ENCODE data around the gene SERGEF. TPM values are rescaled to one million over a fixed set of nuclear protein-coding genes. Genes with fewer than 3 reads are reported as not detected.

Gene SERGEF
- polyA plus RNA-seq, 2 of the 4 experiments (the other 2 are of a cell fraction) = 20.7 to 24.1 TPM

DNA sequence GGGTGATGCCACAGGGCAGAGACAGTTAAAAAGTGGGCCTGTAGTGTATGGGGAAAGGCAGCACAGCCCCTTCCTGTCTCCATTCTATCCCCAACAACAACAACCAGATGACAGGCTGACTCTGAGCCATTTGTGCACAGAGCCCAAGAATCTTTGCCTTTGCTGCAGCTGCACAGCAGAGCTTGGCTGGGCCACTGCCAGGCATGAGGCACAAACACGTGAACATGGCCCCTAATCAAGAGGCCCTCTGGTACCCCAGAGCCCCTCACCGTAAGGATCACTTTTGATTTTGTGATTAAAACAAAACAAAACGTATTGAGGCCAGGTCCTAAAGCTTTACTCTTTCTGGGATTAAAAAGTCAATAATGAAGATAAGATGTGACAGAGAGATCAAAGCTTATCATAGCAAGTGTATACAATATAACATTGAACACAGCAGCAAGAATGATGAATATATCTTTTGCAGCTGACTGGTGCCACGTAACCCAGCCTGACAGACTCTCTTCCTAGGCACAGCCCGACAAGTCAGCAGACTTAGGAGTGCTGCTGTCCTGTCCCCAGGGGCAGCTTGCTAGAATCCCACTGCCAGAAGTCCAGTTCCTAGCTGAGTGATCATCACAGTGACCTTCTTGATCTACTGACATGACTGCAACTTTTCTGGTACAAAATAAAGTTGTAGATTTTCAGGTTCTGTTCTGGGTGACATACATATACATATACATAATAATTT lies 117.8 kb downstream of the SERGEF start:
- Histone ChIP-seq H3K4me1 (no peaks in the 10 kb centered on the region), H3K4me3 (no peak overlapping the region), H3K9me3 (no peaks in the 10 kb centered on the region), H3K27ac (no peak overlapping the region), H3K4me2 (no peak overlapping the region)
- DNase-seq (ENCODE audit: low read depth in 1 of 2, low spot score in 1 of 2) = no peak
- FAIRE-seq = no peak
- TF ChIP-seq, protein P1, sequence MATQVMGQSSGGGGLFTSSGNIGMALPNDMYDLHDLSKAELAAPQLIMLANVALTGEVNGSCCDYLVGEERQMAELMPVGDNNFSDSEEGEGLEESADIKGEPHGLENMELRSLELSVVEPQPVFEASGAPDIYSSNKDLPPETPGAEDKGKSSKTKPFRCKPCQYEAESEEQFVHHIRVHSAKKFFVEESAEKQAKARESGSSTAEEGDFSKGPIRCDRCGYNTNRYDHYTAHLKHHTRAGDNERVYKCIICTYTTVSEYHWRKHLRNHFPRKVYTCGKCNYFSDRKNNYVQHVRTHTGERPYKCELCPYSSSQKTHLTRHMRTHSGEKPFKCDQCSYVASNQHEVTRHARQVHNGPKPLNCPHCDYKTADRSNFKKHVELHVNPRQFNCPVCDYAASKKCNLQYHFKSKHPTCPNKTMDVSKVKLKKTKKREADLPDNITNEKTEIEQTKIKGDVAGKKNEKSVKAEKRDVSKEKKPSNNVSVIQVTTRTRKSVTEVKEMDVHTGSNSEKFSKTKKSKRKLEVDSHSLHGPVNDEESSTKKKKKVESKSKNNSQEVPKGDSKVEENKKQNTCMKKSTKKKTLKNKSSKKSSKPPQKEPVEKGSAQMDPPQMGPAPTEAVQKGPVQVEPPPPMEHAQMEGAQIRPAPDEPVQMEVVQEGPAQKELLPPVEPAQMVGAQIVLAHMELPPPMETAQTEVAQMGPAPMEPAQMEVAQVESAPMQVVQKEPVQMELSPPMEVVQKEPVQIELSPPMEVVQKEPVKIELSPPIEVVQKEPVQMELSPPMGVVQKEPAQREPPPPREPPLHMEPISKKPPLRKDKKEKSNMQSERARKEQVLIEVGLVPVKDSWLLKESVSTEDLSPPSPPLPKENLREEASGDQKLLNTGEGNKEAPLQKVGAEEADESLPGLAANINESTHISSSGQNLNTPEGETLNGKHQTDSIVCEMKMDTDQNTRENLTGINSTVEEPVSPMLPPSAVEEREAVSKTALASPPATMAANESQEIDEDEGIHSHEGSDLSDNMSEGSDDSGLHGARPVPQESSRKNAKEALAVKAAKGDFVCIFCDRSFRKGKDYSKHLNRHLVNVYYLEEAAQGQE (IDR thresholded peaks at IDR 0.05) = no peak
- TF ChIP-seq, protein P2, sequence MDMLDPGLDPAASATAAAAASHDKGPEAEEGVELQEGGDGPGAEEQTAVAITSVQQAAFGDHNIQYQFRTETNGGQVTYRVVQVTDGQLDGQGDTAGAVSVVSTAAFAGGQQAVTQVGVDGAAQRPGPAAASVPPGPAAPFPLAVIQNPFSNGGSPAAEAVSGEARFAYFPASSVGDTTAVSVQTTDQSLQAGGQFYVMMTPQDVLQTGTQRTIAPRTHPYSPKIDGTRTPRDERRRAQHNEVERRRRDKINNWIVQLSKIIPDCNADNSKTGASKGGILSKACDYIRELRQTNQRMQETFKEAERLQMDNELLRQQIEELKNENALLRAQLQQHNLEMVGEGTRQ (IDR thresholded peaks at IDR 0.05) = no peak
- no peak for TF ChIP-seq HOXB5 (CRISPR knock-in tag; IDR thresholded peaks at IDR 0.05)
- no peak for TF ChIP-seq CBX8 (IDR thresholded peaks at IDR 0.05)
- TF ChIP-seq TP53 (CRISPR knock-in tag; IDR thresholded peaks at IDR 0.05) = no peak
- TF ChIP-seq TFCP2L1 (CRISPR knock-in tag; IDR thresholded peaks at IDR 0.05) = no peak
- TF ChIP-seq, protein P3, sequence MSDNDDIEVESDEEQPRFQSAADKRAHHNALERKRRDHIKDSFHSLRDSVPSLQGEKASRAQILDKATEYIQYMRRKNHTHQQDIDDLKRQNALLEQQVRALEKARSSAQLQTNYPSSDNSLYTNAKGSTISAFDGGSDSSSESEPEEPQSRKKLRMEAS (IDR thresholded peaks at IDR 0.05) = no peak
- TF ChIP-seq RAD21 (conservative IDR thresholded peaks at IDR 0.05 in 1 of 2, IDR thresholded peaks at IDR 0.05 in 1 of 2) = no peak
- TF ChIP-seq ATOH8 (CRISPR knock-in tag; IDR thresholded peaks at IDR 0.05; ENCODE audit: low read depth) = no peak
- TF ChIP-seq NPAS2 (CRISPR knock-in tag; IDR thresholded peaks at IDR 0.05; ENCODE audit: borderline replicate concordance) = no peak
- WGBS (ENCODE audit: missing lambda C conversion rate) = 85% methylated on average over 5 of the region's 5 CpGs
- no peak for ATAC-seq
- CTCF ChIA-PET = interaction anchor here (1.4 kb wide), 1 partner anchor 12 kb away, joined by 3 read pairs; no protein-coding TSS in a partner anchor
- POLR2A ChIA-PET = no interaction called here

DNA sequence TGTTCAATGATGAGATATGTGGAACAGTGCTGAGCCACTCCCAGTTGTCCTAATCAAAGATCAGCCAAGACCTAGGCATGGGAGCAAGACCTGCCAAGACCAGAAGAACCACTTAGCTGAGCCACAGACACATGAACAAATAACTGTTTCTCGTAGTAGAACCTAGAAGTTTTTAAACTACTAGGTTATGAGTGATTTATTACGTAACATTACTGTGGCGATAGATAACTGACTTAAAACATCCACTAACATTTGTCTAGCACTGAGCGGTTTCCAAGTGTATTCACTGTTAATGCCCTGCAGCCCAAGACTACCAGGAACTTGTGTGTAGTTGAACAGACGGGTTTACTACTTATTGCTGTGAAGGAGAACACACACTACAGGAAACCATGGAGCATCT lies 120.4 kb downstream of the SERGEF start:
- ChIA-PET POLR2A (no interaction called here), CTCF (interaction anchor here (1.1 to 1.5 kb wide), 3 partner anchors 12 to 161 kb away, joined by 3 read pairs; no protein-coding TSS in a partner anchor)
- Histone ChIP-seq H3K4me3 (no peak overlapping the region), H3K9me3 (no peaks in the 10 kb centered on the region), H3K4me1 (no peaks in the 10 kb centered on the region), H3K4me2 (no peak overlapping the region), H3K27ac (no peak overlapping the region)
- TF ChIP-seq EP300 (IDR thresholded peaks at IDR 0.05) (no peak), FOXS1 (CRISPR knock-in tag; IDR thresholded peaks at IDR 0.05) (no peak), JUN (IDR thresholded peaks at IDR 0.05) (no peak), RFX5 (IDR thresholded peaks at IDR 0.05) (no peak), FOSL2 (IDR thresholded peaks at IDR 0.05) (no peak), FOSL2 (CRISPR knock-in tag; IDR thresholded peaks at IDR 0.05) (no peak), SREBF2 (IDR thresholded peaks at IDR 0.05) (no peak)
- TF ChIP-seq, protein P2 (IDR thresholded peaks at IDR 0.05) = no peak
- TF ChIP-seq, protein P4, sequence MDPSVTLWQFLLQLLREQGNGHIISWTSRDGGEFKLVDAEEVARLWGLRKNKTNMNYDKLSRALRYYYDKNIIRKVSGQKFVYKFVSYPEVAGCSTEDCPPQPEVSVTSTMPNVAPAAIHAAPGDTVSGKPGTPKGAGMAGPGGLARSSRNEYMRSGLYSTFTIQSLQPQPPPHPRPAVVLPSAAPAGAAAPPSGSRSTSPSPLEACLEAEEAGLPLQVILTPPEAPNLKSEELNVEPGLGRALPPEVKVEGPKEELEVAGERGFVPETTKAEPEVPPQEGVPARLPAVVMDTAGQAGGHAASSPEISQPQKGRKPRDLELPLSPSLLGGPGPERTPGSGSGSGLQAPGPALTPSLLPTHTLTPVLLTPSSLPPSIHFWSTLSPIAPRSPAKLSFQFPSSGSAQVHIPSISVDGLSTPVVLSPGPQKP (IDR thresholded peaks at IDR 0.05; ENCODE audit: low read depth, low read length) = no peak
- FAIRE-seq = no peak
- ATAC-seq = no peak
- WGBS (ENCODE audit: missing lambda C conversion rate) = 87% methylated on average over 5 of the region's 5 CpGs
- DNase-seq (ENCODE audit: low read depth in 1 of 2, low spot score in 1 of 2) = no peak

All from A549 (cell line).